Smooth muscle cell (in vitro differentiated cells): ENCODE results near the gene COQ9. TPM values are rescaled to one million over a fixed set of nuclear protein-coding genes. Genes with fewer than 3 reads are reported as not detected.

Source experiments
- DNase-seq: peaks from one replicate; lab custom pipeline; 2025; ENCODE audit not compliant: unreplicated experiment; lab: John Stamatoyannopoulos, UW
- H2AFZ ChIP-seq: fragments of 200-600 bp; sonication (generic); 2 replicates; pipeline ENCODE4 v1.6.0; 2016; ENCODE audit warnings: antibody characterized with exemption, low read depth, mild to moderate bottlenecking
- H3F3A ChIP-seq: fragments of 200-600 bp; sonication (generic); 2 replicates; pipeline ENCODE4 v1.6.0; 2017; ENCODE audit warnings: antibody characterized with exemption, low read depth
- H3K27ac ChIP-seq: fragments of 200-600 bp; sonication (generic); 2 replicates; pipeline ENCODE4 v1.5.1; 2016; ENCODE audit warnings: low read depth, mild to moderate bottlenecking
- H3K27me3 ChIP-seq: fragments of 200-600 bp; sonication (generic); 2 replicates; pipeline ENCODE4 v1.6.1; 2016; ENCODE audit warnings: low read depth, mild to moderate bottlenecking
- H3K36me3 ChIP-seq: fragments of 200-600 bp; sonication (generic); 2 replicates; pipeline ENCODE4 v1.5.1; 2016; ENCODE audit warnings: low read depth
- H3K4me1 ChIP-seq: fragments of 200-600 bp; sonication (generic); 2 replicates; pipeline ENCODE4 v1.5.1; 2016; ENCODE audit warnings: low read depth
- H3K4me2 ChIP-seq: fragments of 200-600 bp; sonication (generic); 2 replicates; pipeline ENCODE4 v1.6.0; 2016; ENCODE audit warnings: mild to moderate bottlenecking
- H3K4me3 ChIP-seq: fragments of 200-600 bp; sonication (generic); 2 replicates; pipeline ENCODE4 v1.5.1; 2016; ENCODE audit warnings: mild to moderate bottlenecking
- H3K79me2 ChIP-seq: fragments of 200-600 bp; sonication (generic); 2 replicates; pipeline ENCODE4 v1.6.0; 2016; ENCODE audit warnings: low read depth, mild to moderate bottlenecking
- H3K9ac ChIP-seq: fragments of 200-600 bp; sonication (generic); 2 replicates; pipeline ENCODE4 v1.6.0; 2016; ENCODE audit warnings: low read depth
- H3K9me3 ChIP-seq: fragments of 200-600 bp; sonication (generic); replicated peaks from 2 replicates; pipeline ENCODE4 v1.5.1; 2016; ENCODE audit warnings: low read depth
- H4K20me1 ChIP-seq: fragments of 200-600 bp; sonication (generic); 2 replicates; pipeline ENCODE4 v1.6.0; 2016; ENCODE audit warnings: low read depth
- WGBS: methylation state at CpG from one replicate; pipeline ENCODE4 v1.1.7; 2016; ENCODE audit warnings: low lambda C conversion rate; 5-methylcytosine and 5-hydroxymethylcytosine counted together
- polyA plus RNA-seq: library from polyadenylated mRNA; unstranded; fragments of >200 nt; fragmentation: Nextera tagmentation; extraction: Ambion mirVana; gene quantifications from 2 replicates; pipeline ENCODE4 v1.2.1, GENCODE V29; 2016
- total RNA-seq: library from RNA; depleted of rRNA; stranded (reverse); fragments of >200 nt; gene quantifications from 2 replicates; pipeline ENCODE4 v1.2.3, GENCODE V29; 2014
- TF ChIP-seq, protein P1 (sequence below): fragments of 200-600 bp; sonication (generic); IDR thresholded peaks from 2 replicates; pipeline ENCODE4 v1.5.1; 2017; ENCODE audit warnings: borderline replicate concordance, mild to moderate bottlenecking, antibody characterized with exemption; ENCODE audit not compliant: insufficient read depth, poor library complexity, severe bottlenecking

The COQ9 gene
- total and polyA plus RNA-seq, 2 experiments from 2014 or later = 34.7 to 62.1 TPM

DNA sequence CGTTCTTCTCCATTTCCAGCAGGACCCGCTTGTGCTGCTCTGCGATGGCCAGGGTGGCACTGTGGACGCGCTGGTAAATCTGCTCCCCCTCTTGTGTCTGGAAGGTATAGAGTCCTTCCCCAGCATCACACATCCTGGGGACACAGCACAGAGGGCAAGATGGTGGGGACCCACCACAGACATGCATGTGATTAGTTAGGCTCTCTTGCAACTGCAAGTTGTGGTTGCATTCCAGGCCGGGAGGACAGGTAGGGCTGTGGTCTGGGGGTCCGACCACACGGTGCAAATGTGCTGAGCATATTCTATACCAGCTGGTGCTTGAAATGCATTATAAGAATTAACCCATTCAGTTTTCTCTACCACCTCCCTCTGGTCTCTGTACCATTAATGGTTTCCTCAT lies 26.6 kb downstream of the COQ9 start:
- Histone ChIP-seq H3K4me3 (no peak overlapping the region), H3K36me3 (no peaks in the 10 kb centered on the region), H3K9me3 (no peaks in the 10 kb centered on the region), H3F3A (peaks cover 12% of the 10 kb centered on the region), H4K20me1 (peaks cover 55% of the 10 kb centered on the region), H3K9ac (no peak overlapping the region), H2AFZ (no peak overlapping the region), H3K4me2 (no peak overlapping the region), H3K4me1 (peaks cover 16% of the 10 kb centered on the region), H3K27ac (no peak overlapping the region), H3K27me3 (no peaks in the 10 kb centered on the region), H3K79me2 (peaks cover 21% of the 10 kb centered on the region)
- DNase-seq = no peak
- 91% methylated on average over 8 of the region's 8 CpGs for WGBS
- TF ChIP-seq, protein P1, sequence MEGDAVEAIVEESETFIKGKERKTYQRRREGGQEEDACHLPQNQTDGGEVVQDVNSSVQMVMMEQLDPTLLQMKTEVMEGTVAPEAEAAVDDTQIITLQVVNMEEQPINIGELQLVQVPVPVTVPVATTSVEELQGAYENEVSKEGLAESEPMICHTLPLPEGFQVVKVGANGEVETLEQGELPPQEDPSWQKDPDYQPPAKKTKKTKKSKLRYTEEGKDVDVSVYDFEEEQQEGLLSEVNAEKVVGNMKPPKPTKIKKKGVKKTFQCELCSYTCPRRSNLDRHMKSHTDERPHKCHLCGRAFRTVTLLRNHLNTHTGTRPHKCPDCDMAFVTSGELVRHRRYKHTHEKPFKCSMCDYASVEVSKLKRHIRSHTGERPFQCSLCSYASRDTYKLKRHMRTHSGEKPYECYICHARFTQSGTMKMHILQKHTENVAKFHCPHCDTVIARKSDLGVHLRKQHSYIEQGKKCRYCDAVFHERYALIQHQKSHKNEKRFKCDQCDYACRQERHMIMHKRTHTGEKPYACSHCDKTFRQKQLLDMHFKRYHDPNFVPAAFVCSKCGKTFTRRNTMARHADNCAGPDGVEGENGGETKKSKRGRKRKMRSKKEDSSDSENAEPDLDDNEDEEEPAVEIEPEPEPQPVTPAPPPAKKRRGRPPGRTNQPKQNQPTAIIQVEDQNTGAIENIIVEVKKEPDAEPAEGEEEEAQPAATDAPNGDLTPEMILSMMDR = no peak

DNA sequence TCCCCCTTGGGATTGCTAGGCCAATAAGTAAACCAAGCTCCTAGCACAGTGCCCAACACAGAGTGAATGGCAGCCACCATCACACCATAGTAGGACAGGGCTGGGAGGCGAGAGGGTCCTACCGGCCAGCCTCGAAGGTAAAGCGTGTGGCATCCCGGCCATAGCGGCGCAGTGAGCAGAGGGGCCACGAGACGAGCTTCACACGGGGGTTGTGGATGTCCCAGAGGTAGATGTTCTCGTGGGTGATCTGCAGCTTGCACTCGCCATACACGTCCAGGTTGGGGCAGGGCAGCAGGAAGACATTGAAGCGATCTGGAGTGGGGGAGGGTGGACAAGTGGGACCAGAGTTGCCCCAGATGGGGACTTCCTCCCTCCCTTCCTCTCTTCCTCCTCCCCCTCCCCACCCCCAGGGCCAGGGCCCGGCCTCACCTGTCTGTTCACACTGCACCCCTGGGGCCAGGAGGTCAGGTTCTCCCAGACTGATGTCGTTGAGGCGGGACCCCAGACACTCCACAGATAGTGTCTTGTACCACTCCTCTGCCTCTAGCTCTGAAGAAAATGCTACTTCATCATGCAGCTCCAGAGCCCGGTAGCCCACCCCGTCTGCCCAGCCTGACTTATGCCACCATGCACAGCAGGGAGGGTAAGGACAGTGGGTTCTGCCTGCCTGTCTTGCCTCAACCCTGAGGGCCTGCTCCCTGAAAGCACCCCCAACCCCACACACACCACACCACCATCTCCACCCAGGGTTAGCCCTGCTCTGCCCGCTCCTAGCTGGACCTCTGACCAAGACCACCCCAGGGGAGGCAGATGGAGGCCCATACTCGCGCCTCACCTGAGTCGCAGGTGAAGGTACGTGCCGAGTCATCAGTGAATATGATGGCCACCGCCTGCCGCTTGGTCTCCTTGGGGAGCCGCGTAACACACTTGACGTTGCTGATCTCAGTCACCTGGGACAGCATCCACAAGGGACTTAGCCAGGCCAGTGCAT lies 27.7 kb downstream of the COQ9 start:
- Histone ChIP-seq H3K4me3 (no peak overlapping the region), H3K36me3 (no peaks in the 10 kb centered on the region), H3K4me2 (no peak overlapping the region), H3K79me2 (peaks cover 31% of the 10 kb centered on the region), H3K27ac (no peak overlapping the region), H3K27me3 (no peaks in the 10 kb centered on the region), H3F3A (peaks cover 12% of the 10 kb centered on the region), H4K20me1 (peaks cover 64% of the 10 kb centered on the region), H3K9me3 (no peaks in the 10 kb centered on the region), H3K9ac (no peak overlapping the region), H3K4me1 (peaks cover 23% of the 10 kb centered on the region), H2AFZ (no peak overlapping the region)
- DNase-seq = no peak
- TF ChIP-seq, protein P1 = no peak
- WGBS = 90% methylated on average over 22 of the region's 30 CpGs

- peaks cover 69% of the 10 kb centered on the region for H4K20me1 ChIP-seq
- WGBS = 30% methylated on average over 12 of the region's 12 CpGs
- no peak overlapping the region for H3K4me3 ChIP-seq
- H2AFZ ChIP-seq = no peak overlapping the region
- TF ChIP-seq, protein P1 = peak; percentile 57
- no peak overlapping the region for H3K27ac ChIP-seq
- H3K4me2 ChIP-seq = no peak overlapping the region
- H3F3A ChIP-seq = peaks cover 13% of the 10 kb centered on the region
- peaks cover 30% of the 10 kb centered on the region for H3K4me1 ChIP-seq
- no peaks in the 10 kb centered on the region for H3K9me3 ChIP-seq
- H3K9ac ChIP-seq = no peak overlapping the region
- H3K79me2 ChIP-seq = peaks cover 37% of the 10 kb centered on the region
- H3K27me3 ChIP-seq = no peaks in the 10 kb centered on the region
- H3K36me3 ChIP-seq = no peaks in the 10 kb centered on the region
- DNase-seq = no peak
Observed at GRCh38 chr16:57475711-57476339, 28.5 kb downstream of the COQ9 start.
